M059J (cell line): Measurements from ENCODE around the gene OR10A5. TPM values are rescaled to one million over a fixed set of nuclear protein-coding genes. Genes with fewer than 3 reads are reported as not detected.
"Not testable (repeated sequence)": the region's sequence is repeated elsewhere in the genome, so short reads cannot be mapped to it uniquely, and the experiment has no call there.

ENCODE experiments used
- DNase-seq: peaks from one replicate; pipeline ENCODE4 v3.0.0-alpha.2; 2012; ENCODE audit warnings: low read depth
- total RNA-seq: library from RNA; depleted of rRNA; stranded (reverse); fragments of >200 nt; shearing (Covaris generic); gene quantifications from 2 replicates; pipeline ENCODE4 v1.2.3, GENCODE V29; 2014; rRNA removed

Gene OR10A5, protein sequence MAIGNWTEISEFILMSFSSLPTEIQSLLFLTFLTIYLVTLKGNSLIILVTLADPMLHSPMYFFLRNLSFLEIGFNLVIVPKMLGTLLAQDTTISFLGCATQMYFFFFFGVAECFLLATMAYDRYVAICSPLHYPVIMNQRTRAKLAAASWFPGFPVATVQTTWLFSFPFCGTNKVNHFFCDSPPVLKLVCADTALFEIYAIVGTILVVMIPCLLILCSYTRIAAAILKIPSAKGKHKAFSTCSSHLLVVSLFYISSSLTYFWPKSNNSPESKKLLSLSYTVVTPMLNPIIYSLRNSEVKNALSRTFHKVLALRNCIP
- total RNA-seq, result not detected in 2 replicates

DNA sequence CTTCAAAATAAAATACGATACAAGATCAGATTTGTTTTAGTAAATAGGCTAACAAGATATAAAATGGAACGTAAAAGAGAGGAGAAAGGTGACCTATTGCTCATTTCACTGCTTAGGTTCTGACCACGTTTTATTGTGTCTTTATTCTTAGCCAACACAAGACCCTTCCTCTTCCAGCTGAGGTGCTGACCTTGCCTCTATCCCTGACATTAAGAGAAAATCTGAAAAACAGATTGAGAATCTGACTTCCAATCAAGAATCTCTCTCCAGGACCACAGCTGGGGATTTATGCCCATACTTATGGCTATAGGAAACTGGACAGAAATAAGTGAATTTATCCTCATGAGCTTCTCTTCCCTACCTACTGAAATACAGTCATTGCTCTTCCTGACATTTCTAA, at the start of gene OR10A5:
Gene OR10A5, plus strand, starts transcription at position 301 of the 400 bp plus-strand sequence. Its CDS starts 0 bp downstream, at position 301.
- DNase-seq, result no peak

GRCh38 chr11:6799402-6799801, 46.1 kb upstream of the OR10A5 start, which contains the start of gene OR6A2:
Gene OR6A2, minus strand, starts transcription at chr11:6799689. Its CDS starts 3,981 bp downstream, at chr11:6795708.
- peak; percentile 7 for DNase-seq

DNA sequence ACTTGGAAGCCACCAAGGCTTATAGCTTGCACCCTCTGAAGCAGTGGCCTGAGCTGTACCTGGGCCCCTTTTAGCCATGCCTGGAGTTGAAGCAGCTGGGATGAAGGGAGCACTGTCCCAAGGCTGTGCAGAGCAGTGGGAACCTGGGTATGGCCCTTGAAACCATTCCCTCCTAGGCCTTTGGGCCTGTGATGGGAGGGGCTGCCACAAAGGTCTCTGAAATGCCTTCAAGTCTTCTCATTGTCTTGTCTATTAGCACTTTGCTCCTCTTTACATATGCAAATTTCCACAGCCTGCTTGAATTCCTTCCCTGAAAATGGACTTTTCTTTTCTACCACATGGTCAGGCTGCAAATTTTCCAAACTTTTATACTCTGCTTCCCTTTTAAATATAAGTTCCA, 44.4 kb upstream of the OR10A5 start:
- not testable (repeated sequence) for DNase-seq

GRCh38 chr11:6812390-6813005, 33.0 kb upstream of the OR10A5 start:
- peak; percentile 32 for DNase-seq

DNA sequence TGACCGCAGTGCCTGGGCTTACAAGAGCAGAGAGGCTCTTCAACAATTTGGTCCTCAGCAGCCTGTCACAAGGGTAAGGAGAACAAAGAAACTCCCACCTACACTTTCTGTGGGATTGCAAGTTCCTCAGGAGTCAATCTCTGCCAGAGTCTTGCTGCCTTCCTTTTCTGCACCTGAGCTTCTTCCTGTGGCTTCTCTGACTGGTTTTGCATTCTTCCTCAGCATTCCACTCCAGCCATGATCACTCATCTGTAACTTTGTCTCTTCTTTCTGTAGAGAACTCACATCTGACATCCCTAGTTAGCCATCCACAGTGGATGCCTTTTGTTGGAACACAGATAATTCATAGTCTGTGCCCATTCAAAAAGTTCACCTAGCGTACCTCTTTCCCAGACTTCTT, 31.8 kb upstream of the OR10A5 start:
- no peak for DNase-seq

GRCh38 chr11:6817694-6818093, 27.8 kb upstream of the OR10A5 start:
- no peak for DNase-seq

DNA sequence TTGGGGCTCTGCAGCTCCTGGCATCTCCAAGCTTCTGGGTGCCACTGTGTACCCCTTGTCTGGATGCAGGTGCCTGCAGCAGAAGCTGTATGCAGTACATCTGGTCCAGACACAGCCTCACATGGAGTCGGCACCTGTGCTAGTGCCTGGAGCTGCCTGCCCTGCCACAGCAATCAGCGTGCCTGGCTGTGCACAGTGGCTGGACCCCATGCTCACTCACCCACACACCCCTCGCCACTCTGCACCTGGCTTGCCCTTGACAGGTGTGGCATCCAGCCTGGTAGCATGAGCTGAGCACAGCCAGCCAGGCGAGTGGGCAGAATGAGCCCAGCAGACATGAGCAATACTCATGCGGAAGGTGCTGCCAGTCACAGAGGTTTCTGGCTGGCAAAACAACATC, 26.5 kb upstream of the OR10A5 start:
- no peak for DNase-seq

- peak; percentile 5 for DNase-seq
These were observed 21.2 kb upstream of the OR10A5 start for GRCh38 chr11:6824136-6824823.

DNA sequence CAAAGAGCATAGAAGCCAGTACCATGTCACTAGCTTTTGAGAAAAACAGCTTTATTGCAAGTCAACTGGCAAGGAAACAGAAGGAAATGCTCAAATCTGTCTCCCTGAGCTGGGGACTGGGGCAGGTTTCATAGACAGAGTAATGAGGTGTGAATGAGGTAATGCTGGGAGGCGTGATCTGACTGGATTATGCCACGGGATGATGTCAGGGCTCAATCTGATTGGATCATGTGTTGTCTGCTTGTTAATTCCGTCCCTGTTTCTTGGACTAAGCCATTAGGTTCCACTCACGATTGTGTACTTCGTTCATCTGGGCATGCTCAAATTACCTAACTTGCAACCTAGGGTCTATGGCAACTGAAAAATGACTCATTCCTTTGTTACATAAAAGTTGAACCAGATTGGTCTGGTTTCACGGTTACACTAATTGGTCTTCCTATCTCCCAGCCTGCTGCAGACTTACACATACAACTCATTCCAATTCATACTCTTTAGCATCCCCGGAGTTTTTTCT, 20.2 kb upstream of the OR10A5 start:
- DNase-seq, result peak; percentile 25

DNA sequence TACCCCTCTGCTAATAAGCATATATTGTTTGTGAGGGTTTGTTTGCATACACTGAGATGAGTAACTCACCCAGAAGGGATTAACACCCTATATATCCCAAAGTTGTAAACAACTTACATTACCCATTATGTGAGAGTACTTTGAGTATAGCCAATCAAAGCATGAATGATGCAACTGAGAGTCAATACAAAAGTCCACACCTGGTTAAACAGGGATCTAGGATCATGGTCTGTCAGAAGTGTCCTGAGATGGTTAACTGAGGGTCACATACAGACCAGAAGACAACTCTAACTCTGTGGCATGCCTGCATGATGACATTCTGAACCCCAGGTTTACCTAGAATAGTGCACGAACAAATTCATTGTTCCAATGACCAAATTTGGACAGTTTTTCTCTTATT, 17.4 kb upstream of the OR10A5 start:
- DNase-seq, result no peak

GRCh38 chr11:6833356-6833755, 12.1 kb upstream of the OR10A5 start:
- no peak for DNase-seq

DNA sequence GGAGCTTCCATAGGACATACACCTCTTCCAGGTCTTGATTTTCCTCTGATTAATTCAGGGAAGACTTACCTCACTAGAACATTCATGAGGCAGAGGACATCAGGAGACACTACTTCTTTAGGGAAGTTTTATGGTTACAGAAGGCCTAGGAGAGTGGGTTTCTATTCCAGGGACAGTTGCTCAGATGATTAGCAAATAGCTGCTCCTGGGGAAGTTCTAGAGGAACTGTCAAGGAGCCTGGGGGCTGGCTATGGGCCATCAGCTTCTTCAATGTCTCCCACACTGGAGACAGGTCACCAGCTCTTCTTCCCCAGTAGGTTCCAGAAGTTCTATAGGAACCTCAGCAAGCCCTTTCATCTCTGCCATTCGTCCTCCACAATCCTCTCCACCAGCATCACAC, 11.5 kb upstream of the OR10A5 start:
- DNase-seq, result no peak

GRCh38 chr11:6841694-6842093, 3.8 kb upstream of the OR10A5 start:
- no peak for DNase-seq

GRCh38 chr11:6843670-6844069, 1.8 kb upstream of the OR10A5 start:
- DNase-seq, result no peak

- peak; percentile 9 for DNase-seq
These were observed 1.1 kb upstream of the OR10A5 start for GRCh38 chr11:6844356-6844755.

DNA sequence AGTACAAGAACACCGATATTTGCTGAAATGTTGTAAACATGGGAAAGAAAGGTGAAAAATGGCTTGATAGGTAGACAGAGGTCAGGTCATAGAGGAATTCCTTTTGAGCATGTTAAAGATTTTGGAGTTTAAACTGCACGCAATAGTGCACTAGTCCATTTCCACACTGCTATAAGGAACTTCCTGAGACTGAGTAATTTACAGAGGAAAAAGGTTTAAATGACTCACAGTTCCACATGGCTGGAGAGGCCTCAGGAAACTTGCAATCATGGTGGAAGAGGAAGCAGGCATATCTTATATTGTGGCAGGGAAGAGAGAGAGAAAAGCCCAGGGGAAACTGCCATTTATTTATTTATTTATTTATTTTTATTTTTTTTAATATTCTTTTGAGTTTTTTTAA, 5.0 kb downstream of the OR10A5 start:
- no peak for DNase-seq

DNA sequence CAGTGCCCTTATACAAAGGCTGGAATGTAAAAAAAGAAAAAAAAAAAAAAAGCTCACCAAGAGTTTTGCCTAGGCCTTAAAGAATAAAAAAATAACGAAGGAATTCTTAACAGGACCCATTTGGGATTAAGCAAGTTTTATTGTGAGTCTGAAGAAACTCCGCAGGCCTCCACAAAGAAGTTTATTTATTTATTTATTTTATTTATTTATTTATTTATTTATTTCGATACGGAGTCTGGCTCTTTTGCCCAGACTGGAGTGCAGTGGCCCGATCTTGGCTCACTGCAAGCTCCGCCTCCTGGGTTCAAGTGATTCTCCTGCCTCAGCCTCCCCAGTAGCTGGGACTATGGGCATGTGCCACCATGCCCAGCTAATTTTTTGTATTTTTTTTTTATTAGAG, 9.3 kb downstream of the OR10A5 start:
- not testable (repeated sequence) for DNase-seq

- DNase-seq, result peak; percentile 45
These were observed 10.6 kb downstream of the OR10A5 start for GRCh38 chr11:6855971-6856541.

DNA sequence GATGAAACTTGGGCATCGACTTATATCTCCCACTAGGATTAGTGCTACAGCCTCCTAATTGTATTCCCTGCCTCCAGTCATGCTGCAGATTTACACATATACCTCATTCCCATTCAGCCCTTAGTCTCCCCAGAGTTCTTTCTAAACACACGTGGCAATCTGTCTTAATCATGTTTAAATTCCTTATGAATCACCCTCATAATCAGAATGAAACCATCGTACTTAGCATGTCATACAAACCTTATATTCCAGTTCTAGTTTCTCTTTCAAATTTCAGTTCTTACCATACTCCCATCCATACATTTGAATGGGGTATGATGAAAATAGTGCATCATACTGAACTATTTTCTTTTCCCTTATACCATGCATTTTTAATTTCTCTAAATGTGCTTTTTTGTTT, 11.4 kb downstream of the OR10A5 start:
- no peak for DNase-seq

- no peak for DNase-seq
These were observed 17.5 kb downstream of the OR10A5 start, which contains the start of gene OR10A2 for GRCh38 chr11:6862961-6863360. Gene OR10A2, plus strand, starts transcription at chr11:6863057. Its CDS starts 6,698 bp downstream, at chr11:6869755.

DNA sequence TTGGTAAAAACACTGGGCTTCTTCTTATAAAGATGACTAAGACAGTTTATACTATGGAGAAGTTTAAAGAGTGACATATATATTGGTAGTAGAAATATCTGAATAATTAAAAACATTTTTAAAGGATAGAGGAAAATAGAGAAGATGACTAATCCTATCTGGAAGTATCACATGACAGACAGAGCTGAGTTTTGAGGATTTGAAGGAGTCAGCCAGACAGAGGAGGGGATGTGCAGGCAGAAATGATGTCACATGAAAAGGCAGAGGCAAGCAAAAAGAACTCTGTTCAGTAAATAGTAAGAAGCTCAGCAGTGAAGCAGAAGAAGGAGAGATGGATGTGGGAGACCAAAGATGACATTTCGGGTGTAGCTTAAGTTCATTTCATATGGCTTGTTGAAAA, 19.0 kb downstream of the OR10A5 start:
- DNase-seq, result no peak

DNA sequence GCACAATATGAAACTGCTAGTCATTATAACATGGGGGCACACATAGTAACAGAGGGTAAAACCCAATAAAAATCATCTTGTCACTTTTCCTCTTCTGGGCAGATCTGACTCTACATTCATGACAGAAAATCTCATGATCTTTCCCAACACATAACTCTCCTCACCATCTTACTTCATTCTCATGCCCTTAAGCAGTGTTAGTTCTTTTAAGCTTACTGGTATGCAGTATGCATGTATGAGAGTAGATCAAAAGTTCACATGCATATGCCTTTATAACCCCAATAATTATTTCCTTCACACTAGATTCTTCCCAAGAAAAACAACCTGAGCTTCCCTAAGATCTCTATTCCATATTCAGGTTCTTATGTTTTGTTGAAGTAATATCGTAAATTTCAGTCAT, 25.8 kb downstream of the OR10A5 start:
- no peak for DNase-seq
